Measurements from ENCODE around the gene C10orf53.

The C10orf53 gene

GRCh38 chr10:49679480-49679893 is at the start of gene C10orf53:
Gene C10orf53, plus strand, starts transcription at chr10:49679651. Its CDS starts 47 bp downstream, at chr10:49679698.
- DNase-seq (ENCODE audit: low spot score) = peak; percentile 11

- no peak for DNase-seq (ENCODE audit: low spot score)
Observed at GRCh38 chr10:49631975-49632374, 47.5 kb upstream of the C10orf53 start.

- no peak for DNase-seq (ENCODE audit: low spot score)
Observed at GRCh38 chr10:49632406-49633317, 46.8 kb upstream of the C10orf53 start.

GRCh38 chr10:49633327-49634068 is 46.0 kb upstream of the C10orf53 start:
- no peak for DNase-seq (ENCODE audit: low spot score)

GRCh38 chr10:49634069-49634660 is 45.3 kb upstream of the C10orf53 start:
- DNase-seq (ENCODE audit: low spot score) = no peak

GRCh38 chr10:49642311-49642710 is 37.1 kb upstream of the C10orf53 start:
- no peak for DNase-seq (ENCODE audit: low spot score)

- no peak for DNase-seq (ENCODE audit: low spot score)
Observed at GRCh38 chr10:49643241-49644034, 36.0 kb upstream of the C10orf53 start.

- no peak for DNase-seq (ENCODE audit: low spot score)
Observed at GRCh38 chr10:49644035-49644646, 35.3 kb upstream of the C10orf53 start.

- no peak for DNase-seq (ENCODE audit: low spot score)
Observed at GRCh38 chr10:49645417-49645816, 34.0 kb upstream of the C10orf53 start.

- no peak for DNase-seq (ENCODE audit: low spot score)
Observed at GRCh38 chr10:49645871-49646870, 33.3 kb upstream of the C10orf53 start.

GRCh38 chr10:49647554-49647953 is 31.9 kb upstream of the C10orf53 start:
- no peak for DNase-seq (ENCODE audit: low spot score)

- DNase-seq (ENCODE audit: low spot score) = no peak
Observed at GRCh38 chr10:49647985-49648795, 31.3 kb upstream of the C10orf53 start.

- no peak for DNase-seq (ENCODE audit: low spot score)
Observed at GRCh38 chr10:49649294-49649693, 30.2 kb upstream of the C10orf53 start.

GRCh38 chr10:49649936-49650723 is 29.3 kb upstream of the C10orf53 start:
- DNase-seq (ENCODE audit: low spot score) = no peak

- DNase-seq (ENCODE audit: low spot score) = no peak
Observed at GRCh38 chr10:49650724-49651034, 28.8 kb upstream of the C10orf53 start.

GRCh38 chr10:49651039-49651835 is 28.2 kb upstream of the C10orf53 start:
- DNase-seq (ENCODE audit: low spot score) = no peak

GRCh38 chr10:49651917-49652316 is 27.5 kb upstream of the C10orf53 start:
- no peak for DNase-seq (ENCODE audit: low spot score)

Measured in pons (tissue), 1 donor.